ENCODE results near the gene CATSPERZ.
A peak's percentile ranks its signal among the peaks of the same experiment; 100 is the strongest.

The CATSPERZ gene

GRCh38 chr11:64259533-64260067 is 40.6 kb upstream of the CATSPERZ start:
- no peak overlapping the region for H3K9ac ChIP-seq (ENCODE audit: low read depth, low read length)
- no peaks in the 10 kb centered on the region for H3K9me3 ChIP-seq (ENCODE audit: control insufficient read depth, insufficient read depth, low read length)
- peaks cover 11% of the 10 kb centered on the region for H3K36me3 ChIP-seq (ENCODE audit: insufficient read depth, low read length)
- H3K4me1 ChIP-seq (ENCODE audit: insufficient read depth, low read length) = peaks cover 9% of the 10 kb centered on the region; the same call in 1 of the 2 replicates

DNA sequence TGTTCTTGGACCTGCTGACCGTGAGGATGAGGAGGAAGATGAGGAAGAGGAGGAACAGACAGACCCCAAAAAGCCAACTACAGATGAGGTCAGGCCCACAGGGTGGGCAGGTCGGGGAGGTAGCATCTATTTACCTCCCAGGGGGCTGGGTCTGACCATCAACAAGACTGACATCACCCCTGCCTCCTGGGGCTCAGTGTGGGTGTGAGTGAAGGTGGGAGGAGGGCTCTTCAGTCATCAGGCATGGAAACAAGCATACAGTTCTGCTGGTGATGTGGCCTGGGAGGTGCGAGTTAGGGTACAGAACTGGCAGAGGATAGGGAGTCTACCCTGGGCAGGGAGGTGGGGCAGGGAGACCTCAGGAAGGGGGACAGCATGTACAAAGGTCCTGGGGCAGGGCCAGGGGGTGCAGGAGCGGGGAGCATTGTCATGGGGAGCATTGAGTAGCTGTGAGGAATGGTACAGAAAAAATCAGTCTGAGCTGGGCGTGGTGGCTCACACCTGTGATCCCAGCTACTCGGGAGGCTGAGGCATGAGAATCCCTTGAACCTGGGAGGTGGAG is 39.9 kb upstream of the CATSPERZ start:
- peaks cover 9% of the 10 kb centered on the region; the same call in 1 of the 2 replicates for H3K4me1 ChIP-seq (ENCODE audit: insufficient read depth, low read length)
- H3K9ac ChIP-seq (ENCODE audit: low read depth, low read length) = no peak overlapping the region
- H3K9me3 ChIP-seq (ENCODE audit: control insufficient read depth, insufficient read depth, low read length) = no peaks in the 10 kb centered on the region
- H3K36me3 ChIP-seq (ENCODE audit: insufficient read depth, low read length) = peaks cover 11% of the 10 kb centered on the region

DNA sequence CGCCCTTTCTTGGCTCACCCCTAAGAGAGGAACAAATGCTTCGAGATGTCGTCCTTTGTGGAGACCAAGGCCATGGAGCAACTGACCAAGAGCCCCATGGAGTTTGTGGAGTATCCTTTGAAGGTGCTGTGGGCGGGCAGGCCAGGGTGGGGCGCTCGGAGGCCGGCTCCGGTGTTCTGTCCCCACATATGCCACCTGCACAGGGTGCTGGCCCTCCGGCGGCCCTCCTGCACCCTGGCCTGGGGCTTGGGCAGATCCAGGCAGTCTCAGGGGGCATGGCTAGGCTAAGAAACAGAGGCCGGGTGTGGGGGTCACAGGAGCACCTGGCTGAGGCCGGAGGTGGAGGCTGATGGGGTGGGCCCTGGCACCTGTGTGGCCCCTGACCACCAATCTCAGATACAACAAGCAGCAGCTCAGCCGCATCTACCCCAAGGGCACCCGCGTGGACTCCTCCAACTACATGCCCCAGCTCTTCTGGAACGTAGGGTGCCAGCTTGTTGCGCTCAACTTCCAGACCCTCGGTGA is 38.5 kb upstream of the CATSPERZ start:
- no peaks in the 10 kb centered on the region for H3K9me3 ChIP-seq (ENCODE audit: control insufficient read depth, insufficient read depth, low read length)
- no peak overlapping the region for H3K9ac ChIP-seq (ENCODE audit: low read depth, low read length)
- peaks cover 4% of the 10 kb centered on the region for H3K36me3 ChIP-seq (ENCODE audit: insufficient read depth, low read length)
- H3K4me1 ChIP-seq (ENCODE audit: insufficient read depth, low read length) = peaks cover 9% of the 10 kb centered on the region; the same call in 1 of the 2 replicates

GRCh38 chr11:64262271-64263002 is 37.7 kb upstream of the CATSPERZ start:
- Histone ChIP-seq H3K4me1 (ENCODE audit: insufficient read depth, low read length) (peaks cover 9% of the 10 kb centered on the region; the same call in 1 of the 2 replicates), H3K36me3 (ENCODE audit: insufficient read depth, low read length) (peaks cover 4% of the 10 kb centered on the region), H3K9ac (ENCODE audit: low read depth, low read length) (no peak overlapping the region), H3K9me3 (ENCODE audit: control insufficient read depth, insufficient read depth, low read length) (no peaks in the 10 kb centered on the region)

GRCh38 chr11:64263021-64263946 is 36.9 kb upstream of the CATSPERZ start:
- Histone ChIP-seq H3K36me3 (ENCODE audit: insufficient read depth, low read length) (peaks cover 4% of the 10 kb centered on the region), H3K9ac (ENCODE audit: low read depth, low read length) (no peak overlapping the region), H3K9me3 (ENCODE audit: control insufficient read depth, insufficient read depth, low read length) (no peaks in the 10 kb centered on the region), H3K4me1 (ENCODE audit: insufficient read depth, low read length) (peaks cover 11% of the 10 kb centered on the region; the same call in 1 of the 2 replicates)

DNA sequence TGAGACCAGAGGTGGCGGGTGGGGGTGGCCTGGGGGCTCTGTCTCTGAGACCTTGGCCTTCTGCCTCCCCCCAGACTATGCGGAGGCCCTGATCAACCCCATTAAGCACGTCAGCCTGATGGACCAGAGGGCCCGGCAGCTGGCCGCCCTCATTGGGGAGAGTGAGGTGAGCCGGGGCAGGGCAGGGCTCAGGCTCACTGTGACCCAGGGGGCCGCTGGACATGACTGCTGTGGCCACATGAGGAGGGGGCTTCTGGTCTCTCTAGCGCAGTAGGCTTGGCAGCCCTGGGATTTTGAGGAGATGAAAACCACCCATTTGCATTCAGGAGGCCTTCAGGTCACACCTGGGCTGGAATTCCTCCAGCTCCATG is 36.2 kb upstream of the CATSPERZ start:
- Histone ChIP-seq H3K9me3 (ENCODE audit: control insufficient read depth, insufficient read depth, low read length) (no peaks in the 10 kb centered on the region), H3K36me3 (ENCODE audit: insufficient read depth, low read length) (peaks cover 4% of the 10 kb centered on the region), H3K4me1 (ENCODE audit: insufficient read depth, low read length) (peaks cover 14% of the 10 kb centered on the region; the same call in 1 of the 2 replicates), H3K9ac (ENCODE audit: low read depth, low read length) (no peak overlapping the region)

DNA sequence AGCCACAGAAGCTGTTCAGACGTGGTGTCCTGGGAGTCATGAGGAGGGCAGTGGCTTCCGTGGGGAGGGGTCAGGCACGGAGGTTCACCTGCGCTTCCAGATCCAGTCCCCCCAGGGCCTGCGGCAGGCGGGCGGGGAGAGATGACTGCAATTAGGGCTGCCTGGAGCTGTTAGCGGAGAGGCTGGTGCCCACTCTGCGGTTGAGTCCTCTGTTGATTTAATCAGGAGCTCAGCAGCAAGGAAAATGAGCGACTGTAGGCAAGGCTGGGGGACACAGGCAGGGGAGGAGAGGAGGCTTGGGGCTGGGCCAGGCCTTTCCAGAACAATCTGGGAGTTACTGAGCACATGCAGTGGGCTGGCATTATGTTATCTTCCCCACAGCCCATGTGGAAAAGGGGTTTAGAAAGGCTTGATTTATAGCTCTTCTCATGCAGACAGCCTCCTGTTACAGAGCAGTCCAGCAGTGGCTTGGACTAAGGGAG is 35.7 kb upstream of the CATSPERZ start:
- Histone ChIP-seq H3K36me3 (ENCODE audit: insufficient read depth, low read length) (peaks cover 4% of the 10 kb centered on the region), H3K4me1 (ENCODE audit: insufficient read depth, low read length) (peaks cover 14% of the 10 kb centered on the region; the same call in 1 of the 2 replicates), H3K9me3 (ENCODE audit: control insufficient read depth, insufficient read depth, low read length) (no peaks in the 10 kb centered on the region), H3K9ac (ENCODE audit: low read depth, low read length) (no peak overlapping the region)

- H3K4me1 ChIP-seq (ENCODE audit: insufficient read depth, low read length) = peaks cover 14% of the 10 kb centered on the region; the same call in 1 of the 2 replicates
- no peak overlapping the region for H3K9ac ChIP-seq (ENCODE audit: low read depth, low read length)
- H3K36me3 ChIP-seq (ENCODE audit: insufficient read depth, low read length) = peaks cover 4% of the 10 kb centered on the region
- H3K9me3 ChIP-seq (ENCODE audit: control insufficient read depth, insufficient read depth, low read length) = no peaks in the 10 kb centered on the region
Measured at GRCh38 chr11:64265176-64266160, 34.7 kb upstream of the CATSPERZ start.

- Histone ChIP-seq H3K4me1 (ENCODE audit: insufficient read depth, low read length) (peaks cover 14% of the 10 kb centered on the region; the same call in 1 of the 2 replicates), H3K9me3 (ENCODE audit: control insufficient read depth, insufficient read depth, low read length) (no peaks in the 10 kb centered on the region), H3K36me3 (ENCODE audit: insufficient read depth, low read length) (peaks cover 4% of the 10 kb centered on the region), H3K9ac (ENCODE audit: low read depth, low read length) (no peak overlapping the region)
Measured at GRCh38 chr11:64266339-64266738, 33.8 kb upstream of the CATSPERZ start.

- Histone ChIP-seq H3K9ac (ENCODE audit: low read depth, low read length) (no peak overlapping the region), H3K4me1 (ENCODE audit: insufficient read depth, low read length) (peaks cover 14% of the 10 kb centered on the region; the same call in 1 of the 2 replicates), H3K36me3 (ENCODE audit: insufficient read depth, low read length) (no peaks in the 10 kb centered on the region; the same call in none of the 2 replicates)
Measured at GRCh38 chr11:64267207-64267945, 32.8 kb upstream of the CATSPERZ start.

DNA sequence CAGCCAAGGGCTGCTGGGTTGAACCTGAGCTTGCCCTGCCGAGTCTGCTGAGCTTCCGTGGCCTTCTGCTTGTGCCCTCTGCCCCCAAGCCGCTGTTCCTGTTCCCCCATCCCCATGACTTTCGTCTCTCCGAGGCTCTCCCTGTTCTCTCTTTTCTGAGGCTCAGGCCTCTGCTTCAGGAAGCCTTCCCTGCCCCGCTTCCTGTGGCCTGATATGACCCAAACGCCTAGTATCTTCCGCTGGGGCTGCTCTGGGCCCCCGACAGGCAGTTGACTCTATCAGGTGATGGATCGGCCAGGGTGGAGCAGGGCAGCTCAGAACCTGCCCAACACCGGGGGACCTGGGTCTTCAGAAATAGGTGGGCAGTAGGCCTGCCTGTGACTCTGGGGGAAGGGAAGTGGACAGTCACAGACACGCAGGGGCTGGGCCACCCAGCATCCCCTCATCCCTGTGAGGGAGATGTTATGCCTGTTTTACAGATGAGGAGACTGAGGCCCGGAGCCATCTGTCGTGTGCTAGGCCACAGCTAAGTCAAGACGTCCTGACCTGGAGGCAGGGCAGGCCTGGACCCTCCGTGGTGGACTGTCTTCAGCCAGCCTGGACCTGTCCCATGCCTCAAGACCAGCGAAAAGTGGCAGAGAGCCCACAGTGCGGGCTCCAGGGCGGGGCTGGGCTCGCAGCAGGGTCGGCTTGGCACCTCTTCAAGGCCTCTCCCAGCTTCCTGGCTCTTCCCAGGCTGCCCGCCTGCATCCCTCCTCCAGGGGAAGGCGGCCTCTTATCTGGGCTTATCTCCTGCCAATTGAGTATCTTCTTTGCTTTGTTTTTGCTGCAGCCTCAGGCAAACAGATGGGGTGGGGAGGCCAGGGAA is 31.9 kb upstream of the CATSPERZ start:
- no peaks in the 10 kb centered on the region for H3K9me3 ChIP-seq (ENCODE audit: control insufficient read depth, insufficient read depth, low read length)
- H3K36me3 ChIP-seq (ENCODE audit: insufficient read depth, low read length) = no peaks in the 10 kb centered on the region; the same call in 1 of the 2 replicates
- H3K9ac ChIP-seq (ENCODE audit: low read depth, low read length) = peak overlapping the region; percentile 88
- H3K4me1 ChIP-seq (ENCODE audit: insufficient read depth, low read length) = peaks cover 12% of the 10 kb centered on the region; the same call in 1 of the 2 replicates

More at GRCh38 chr11:64267207-64267945, 32.8 kb upstream of the CATSPERZ start:
- no peaks in the 10 kb centered on the region for H3K9me3 ChIP-seq (ENCODE audit: control insufficient read depth, insufficient read depth, low read length)
